Ectodermal cell (in vitro differentiated cells): ENCODE results near the gene NAA10.
A peak's percentile ranks its signal among the peaks of the same experiment; 100 is the strongest.

Experiments
- H3K27ac ChIP-seq: 2 replicates; pipeline ENCODE4 v1.7.0; 2013; ENCODE audit warnings: mild to moderate bottlenecking, low read depth, low read length; ENCODE audit not compliant: insufficient read depth, poor library complexity, severe bottlenecking
- H3K27me3 ChIP-seq: 2 replicates; pipeline ENCODE4 v1.7.0; 2013; ENCODE audit warnings: mild to moderate bottlenecking, low read length; ENCODE audit not compliant: insufficient read depth, control insufficient read depth, poor library complexity, severe bottlenecking
- H3K36me3 ChIP-seq: one replicate; pipeline ENCODE4 v1.7.0; 2013; ENCODE audit warnings: low read length; ENCODE audit not compliant: control insufficient read depth, insufficient read depth
- H3K4me1 ChIP-seq: one replicate; pipeline ENCODE4 v1.7.0; 2013; ENCODE audit warnings: low read length; ENCODE audit not compliant: control insufficient read depth, insufficient read depth
- H3K4me3 ChIP-seq: 2 replicates; pipeline ENCODE4 v1.7.0; 2013; ENCODE audit warnings: low read depth, low read length, control low read depth; ENCODE audit not compliant: insufficient read depth
- H3K9me3 ChIP-seq: 2 replicates; pipeline ENCODE4 v1.7.0; 2013; ENCODE audit warnings: mild to moderate bottlenecking, low read length, moderate library complexity; ENCODE audit not compliant: control insufficient read depth
- WGBS, 2 experiments: methylation state at CpG; one replicate each; pipeline ENCODE4 v1.1.7; 2013; ENCODE audit warnings: missing lambda C conversion rate in 2 of 2; 5-methylcytosine and 5-hydroxymethylcytosine counted together

NAA10 gene

GRCh38 chrX:153948847-153949805, 14.3 kb upstream of the NAA10 start:
- H3K27me3 ChIP-seq = no peaks in the 10 kb centered on the region
- H3K4me1 ChIP-seq = no peaks in the 10 kb centered on the region
- no peaks in the 10 kb centered on the region for H3K9me3 ChIP-seq
- peaks cover 14% of the 10 kb centered on the region for H3K36me3 ChIP-seq
- H3K4me3 ChIP-seq = no peak overlapping the region
- WGBS, 2 experiments = 71 to 74% methylated on average over 26 to 28 of the region's 30 CpGs
- H3K27ac ChIP-seq = peak overlapping the region; percentile 66

- 27 to 35% methylated on average over 8 to 10 of the region's 10 CpGs for WGBS, 2 experiments
- Histone ChIP-seq H3K36me3 (peaks cover 14% of the 10 kb centered on the region), H3K27ac (peak overlapping the region; percentile 76), H3K4me1 (no peaks in the 10 kb centered on the region), H3K4me3 (no peak overlapping the region), H3K27me3 (no peaks in the 10 kb centered on the region), H3K9me3 (no peaks in the 10 kb centered on the region)
These were observed 13.2 kb upstream of the NAA10 start for GRCh38 chrX:153948002-153948466.

GRCh38 chrX:153947009-153947769, 12.4 kb upstream of the NAA10 start:
- no peaks in the 10 kb centered on the region for H3K27me3 ChIP-seq
- H3K4me3 ChIP-seq = no peak overlapping the region
- H3K9me3 ChIP-seq = no peaks in the 10 kb centered on the region
- H3K4me1 ChIP-seq = no peaks in the 10 kb centered on the region
- H3K27ac ChIP-seq = peak overlapping the region; percentile 76
- peaks cover 6% of the 10 kb centered on the region for H3K36me3 ChIP-seq
- 46 to 59% methylated on average over 15 to 19 of the region's 19 CpGs for WGBS, 2 experiments

- H3K9me3 ChIP-seq = no peaks in the 10 kb centered on the region
- no peak overlapping the region for H3K4me3 ChIP-seq
- no peaks in the 10 kb centered on the region for H3K27me3 ChIP-seq
- H3K4me1 ChIP-seq = peaks cover 4% of the 10 kb centered on the region
- WGBS, 2 experiments = 95 to 97% methylated on average over 24 of the region's 24 CpGs
- no peak overlapping the region for H3K27ac ChIP-seq
- H3K36me3 ChIP-seq = no peaks in the 10 kb centered on the region
These were observed 11.4 kb upstream of the NAA10 start for GRCh38 chrX:153945956-153946943.

- Histone ChIP-seq H3K4me1 (peaks cover 7% of the 10 kb centered on the region), H3K9me3 (no peaks in the 10 kb centered on the region), H3K27me3 (no peaks in the 10 kb centered on the region), H3K36me3 (no peaks in the 10 kb centered on the region), H3K4me3 (no peak overlapping the region), H3K27ac (no peak overlapping the region)
- WGBS, 2 experiments = 50 to 65% methylated on average over 6 of the region's 6 CpGs
These were observed 9.9 kb upstream of the NAA10 start for GRCh38 chrX:153944800-153945150.

- H3K4me1 ChIP-seq = peaks cover 8% of the 10 kb centered on the region
- H3K27me3 ChIP-seq = no peaks in the 10 kb centered on the region
- H3K9me3 ChIP-seq = no peaks in the 10 kb centered on the region
- no peaks in the 10 kb centered on the region for H3K36me3 ChIP-seq
- no peak within 1 kb of the TSS for H3K27ac ChIP-seq
- 33 to 36% methylated on average over 30 to 31 of the region's 31 CpGs for WGBS, 2 experiments
- no peak within 1 kb of the TSS for H3K4me3 ChIP-seq
These were observed 9.4 kb upstream of the NAA10 start, which contains the start of gene RENBP for GRCh38 chrX:153944140-153944799. RENBP (minus strand) TSS chrX:153944643; CDS start chrX:153944610, 33 bp downstream.

- peaks cover 8% of the 10 kb centered on the region for H3K4me1 ChIP-seq
- H3K27me3 ChIP-seq = no peaks in the 10 kb centered on the region
- no peak overlapping the region for H3K27ac ChIP-seq
- no peaks in the 10 kb centered on the region for H3K9me3 ChIP-seq
- 23 to 27% methylated on average over 13 to 17 of the region's 23 CpGs for WGBS, 2 experiments
- H3K36me3 ChIP-seq = no peaks in the 10 kb centered on the region
- no peak overlapping the region for H3K4me3 ChIP-seq
These were observed 6.8 kb upstream of the NAA10 start for GRCh38 chrX:153941336-153942252.

GRCh38 chrX:153939573-153939972, 4.7 kb upstream of the NAA10 start:
- H3K27ac ChIP-seq = no peak overlapping the region
- H3K9me3 ChIP-seq = no peaks in the 10 kb centered on the region
- no peaks in the 10 kb centered on the region for H3K27me3 ChIP-seq
- H3K4me3 ChIP-seq = no peak overlapping the region
- H3K36me3 ChIP-seq = no peaks in the 10 kb centered on the region
- peaks cover 8% of the 10 kb centered on the region for H3K4me1 ChIP-seq
- WGBS, 2 experiments = 38 to 43% methylated on average over 7 of the region's 7 CpGs
